HepG2 (cell line): ENCODE data around the gene SLCO4A1. TPM values are rescaled to one million over a fixed set of nuclear protein-coding genes. Genes with fewer than 3 reads are reported as not detected.

Experiments used
- ATAC-seq: fragments of 200-7000 bp; cut with Tn5 transposase; 3 replicates; pipeline ENCODE4 v1.9.1; 2020; ENCODE audit warnings: mild to moderate bottlenecking, moderate library complexity
- BruUV-seq: library from RNA; stranded (reverse); fragments of 400-500 nt; replicated peaks from 2 replicates; lab custom pipeline; 2021; lab: Mats Ljungman, UMichigan
- CTCF ChIA-PET: fragments of 300-600 bp; formaldehyde crosslinking; extraction: SDS; loops from one replicate; lab custom pipeline; 2021; ENCODE audit warnings: low total read pairs, inconsistent platforms, low intra/inter-chr PET ratio; lab: Yijun Ruan, JAX
- POLR2A ChIA-PET: fragments of 350-600 bp; sonication (Branson Sonifier 250); formaldehyde crosslinking; loops from one replicate; lab custom pipeline; 2020; ENCODE audit warnings: antibody characterized with exemption, inconsistent platforms; lab: Yijun Ruan, JAX
- DNase-seq: peaks from one replicate; pipeline ENCODE4 v3.0.0-alpha.2; 2015; ENCODE audit warnings: low spot score
- FAIRE-seq: peaks from 3 replicates; lab custom pipeline; 2011; peaks lifted over from hg19 to GRCh38; lab: Jason Lieb, UNC
- H2AFZ ChIP-seq: one replicate; pipeline ENCODE4 v1.6.1; 2011; ENCODE audit warnings: low read length, inconsistent platforms
- H3K27ac ChIP-seq: fragments of 300-600 bp; 3 replicates; pipeline ENCODE4 v1.8.0; 2011; ENCODE audit warnings: mixed run types, mild to moderate bottlenecking, mixed read lengths, low read length, inconsistent platforms; ENCODE audit not compliant: insufficient read depth; ENCODE audit errors: extremely low read length
- H3K27me3 ChIP-seq, 2 experiments: fragments of 200-600 bp in 1 of 2; 2 replicates in 1 of 2; 3 replicates in 1 of 2; pipeline versions ENCODE4 v1.6.0 to v1.8.0; 2011; ENCODE audit warnings: low read length in 2 of 2, mild to moderate bottlenecking in 2 of 2, moderate library complexity in 2 of 2, inconsistent platforms in 1 of 2; ENCODE audit not compliant: insufficient read depth in 2 of 2, control insufficient read depth in 1 of 2
- H3K36me3 ChIP-seq, 2 experiments: fragments of 200-600 bp in 1 of 2; replicated peaks in 1 of 2; 2 replicates in 1 of 2; 3 replicates in 1 of 2; pipeline versions ENCODE4 v1.5.1 to v1.8.0; 2011; ENCODE audit warnings: low read length in 2 of 2, inconsistent platforms in 1 of 2; ENCODE audit not compliant: insufficient read depth in 2 of 2, control insufficient read depth in 1 of 2
- H3K4me1 ChIP-seq: 2 replicates; pipeline ENCODE4 v1.5.1; 2012; ENCODE audit warnings: low read length, inconsistent platforms; ENCODE audit not compliant: insufficient read depth
- H3K4me2 ChIP-seq: 2 replicates; pipeline ENCODE4 v1.6.0; 2011; ENCODE audit warnings: low read depth, low read length, inconsistent platforms
- H3K4me3 ChIP-seq, 3 experiments: fragments of 200-600 bp in 1 of 3; sonication (generic), shearing (Covaris generic) in 1 of 3; replicated peaks in 1 of 3; 2 replicates each; pipeline ENCODE4 v1.5.1; 2011 to 2016; ENCODE audit warnings: low read length in 3 of 3, inconsistent platforms in 2 of 3, low read depth in 2 of 3, mild to moderate bottlenecking in 2 of 3, control low read depth in 1 of 3, mixed read lengths in 1 of 3; ENCODE audit not compliant: insufficient read depth in 1 of 3
- H3K79me2 ChIP-seq: one replicate; pipeline ENCODE4 v1.6.1; 2011; ENCODE audit warnings: low read length, inconsistent platforms; ENCODE audit not compliant: insufficient read depth
- H3K9ac ChIP-seq: 2 replicates; pipeline ENCODE4 v1.6.0; 2011; ENCODE audit warnings: mild to moderate bottlenecking, low read depth, low read length, inconsistent platforms; ENCODE audit not compliant: insufficient read depth
- H3K9me3 ChIP-seq: 2 replicates; pipeline ENCODE4 v1.5.1; 2012; ENCODE audit warnings: mild to moderate bottlenecking, low read length
- H4K20me1 ChIP-seq: 2 replicates; pipeline ENCODE4 v1.6.0; 2011; ENCODE audit warnings: inconsistent platforms, mild to moderate bottlenecking, low read length, moderate library complexity; ENCODE audit not compliant: insufficient read depth
- AGO1 ChIP-seq: fragments of 200-400 bp; formaldehyde crosslinking; IDR thresholded peaks from 2 replicates; pipeline ENCODE4 v1.6.1; 2017; ENCODE audit warnings: mild to moderate bottlenecking, low read depth, low read length, moderate library complexity; ENCODE audit not compliant: poor library complexity, severe bottlenecking
- CREB1 ChIP-seq, 2 experiments: fragments of 450-650 bp in 1 of 2; IDR thresholded peaks; 2 replicates each; pipeline ENCODE4 v1.6.1; 2016 to 2017; ENCODE audit warnings: control low read depth in 1 of 2, mild to moderate bottlenecking in 1 of 2, missing compliant biosample characterization in 1 of 2, missing genetic modification characterization in 1 of 2
- DDIT3 ChIP-seq: sonication (generic); formaldehyde crosslinking; IDR thresholded peaks from 2 replicates; pipeline ENCODE4 v1.4.0; 2020; ENCODE audit warnings: mild to moderate bottlenecking, missing genetic modification reagents
- FOXC1 ChIP-seq: sonication (generic); formaldehyde crosslinking; IDR thresholded peaks from 2 replicates; pipeline ENCODE4 v1.8.0; 2022; ENCODE audit warnings: mild to moderate bottlenecking, missing genetic modification reagents, borderline replicate concordance
- IRF9 ChIP-seq: sonication (generic); formaldehyde crosslinking; IDR thresholded peaks from 2 replicates; pipeline ENCODE4 v1.8.0; 2022; ENCODE audit warnings: missing genetic modification reagents, mild to moderate bottlenecking, borderline replicate concordance
- PCBP1 ChIP-seq: fragments of 200-400 bp; formaldehyde crosslinking; IDR thresholded peaks from 2 replicates; pipeline ENCODE4 v1.6.1; 2017; ENCODE audit warnings: mild to moderate bottlenecking, low read depth, low read length, borderline replicate concordance
- REL ChIP-seq: sonication (generic); formaldehyde crosslinking; conservative IDR thresholded peaks from 2 replicates; pipeline ENCODE4 v1.8.0; 2022; ENCODE audit warnings: mild to moderate bottlenecking, missing genetic modification reagents, moderate library complexity
- ZFP36 ChIP-seq: fragments of 150-350 bp; IDR thresholded peaks from 2 replicates; pipeline ENCODE4 v1.6.1; 2018; ENCODE audit warnings: borderline replicate concordance, low read length, low read depth; ENCODE audit not compliant: partially characterized antibody
- ZNF776 ChIP-seq: sonication (generic); formaldehyde crosslinking; IDR thresholded peaks from 2 replicates; pipeline ENCODE4 v1.4.0; 2020; ENCODE audit warnings: mild to moderate bottlenecking, missing genetic modification reagents
- ZNF782 ChIP-seq: sonication (generic); formaldehyde crosslinking; IDR thresholded peaks from 2 replicates; pipeline ENCODE4 v1.4.0; 2020; ENCODE audit warnings: missing genetic modification reagents, mild to moderate bottlenecking, borderline replicate concordance
- WGBS: methylation state at CpG from one replicate; pipeline ENCODE4 v1.1.6; 2017; ENCODE audit warnings: low lambda C conversion rate; 5-methylcytosine and 5-hydroxymethylcytosine counted together
- in situ Hi-C: cut with HindIII; loops from 2 replicates; pipeline ENCODE4 v1.10.0; 2017; ENCODE audit warnings: low pct_unique_long_range_greater_than_20kb; ENCODE audit not compliant: extremely low pct_ligation_motif_present
- intact Hi-C: fragments of 100-400 bp; cut with micrococcal nuclease; formaldehyde crosslinking; loops from one replicate; pipeline ENCODE4 v1.10.0; 2022; ENCODE audit not compliant: unreplicated experiment
- polyA plus RNA-seq, 8 experiments: library from polyadenylated mRNA; depleted of rRNA in 3 of 8; stranded (reverse) in 7 of 8; unstranded in 1 of 8; fragments of >200 nt; fragmentation: Illumina TruSeq in 4 of 8; extraction: Trizol in 4 of 8; gene quantifications; 2 replicates each; pipeline versions ENCODE4 v1.2.1 to v1.2.3, GENCODE V29; 2011 to 2016; ENCODE audit warnings: low read depth in 4 of 8, missing spikeins in 1 of 8, mixed read lengths in 1 of 8; ENCODE audit not compliant: insufficient read depth in 1 of 8
- total RNA-seq, 5 experiments: library from RNA; depleted of rRNA; stranded (reverse); fragments of >200 nt; fragmentation: Illumina TruSeq; extraction: Trizol; gene quantifications; 2 replicates each; pipeline ENCODE4 v1.2.3, GENCODE V29; 2016; ENCODE audit warnings: low read depth in 1 of 5

Gene SLCO4A1
- total and polyA plus RNA-seq, 2 of the 13 experiments (the other 11 are each of a cell fraction or from before 2014, with no cell fraction given): 55.5 to 112 TPM

GRCh38 chr20:62686869-62687830, 44.8 kb downstream of the SLCO4A1 start:
- Histone ChIP-seq H3K79me2 (no peaks in the 10 kb centered on the region), H3K36me3 (no peaks in the 10 kb centered on the region), H3K9ac (no peak overlapping the region), H3K27me3 (peaks cover 32 to 85% of the 10 kb centered on the region in 2 experiments), H3K4me3 (no peak overlapping the region), H3K27ac (no peak overlapping the region), H3K4me1 (peaks cover 8% of the 10 kb centered on the region; the same call in 1 of the 2 replicates), H3K9me3 (no peaks in the 10 kb centered on the region), H2AFZ (no peak overlapping the region), H4K20me1 (no peaks in the 10 kb centered on the region; the same call in 1 of the 2 replicates), H3K4me2 (no peak overlapping the region)
- in situ Hi-C loops (loop anchor here (10.0 kb wide), 1 partner anchor 88 kb away; no protein-coding TSS in a partner anchor), intact Hi-C loops (loop anchor here (5.0 kb wide), 1 partner anchor 105 kb away; no protein-coding TSS in a partner anchor)
- POLR2A ChIA-PET: no interaction called here
- CTCF ChIA-PET: no interaction called here
- DNase-seq: no peak
- ATAC-seq: no peak
- no peak for FAIRE-seq
- no TSS peak for BruUV-seq
- 41% methylated on average over 37 of the region's 37 CpGs for WGBS
- TF ChIP-seq REL (CRISPR knock-in tag) (no peak), AGO1 (peak; percentile 18), CREB1 (IDR thresholded peaks at IDR 0.05) (no peak), CREB1 (CRISPR knock-in tag; IDR thresholded peaks at IDR 0.05) (no peak), ZNF782 (CRISPR knock-in tag) (no peak), ZNF776 (0 out of 2 replicates have a peak, but pooled peaks have one; percentile 44), PCBP1 (0 out of 2 replicates have a peak, but pooled peaks have one; percentile 63), IRF9 (CRISPR knock-in tag) (no peak), ZFP36 (no peak), DDIT3 (CRISPR knock-in tag) (no peak), FOXC1 (CRISPR knock-in tag) (no peak)
